ENCODE measurements around the gene DHX8. TPM values are rescaled to one million over a fixed set of nuclear protein-coding genes. Genes with fewer than 3 reads are reported as not detected.
A peak's percentile ranks its signal among the peaks of the same experiment; 100 is the strongest.

DHX8 gene
- total and polyA plus RNA-seq, 2 of the 4 experiments (the other 2 are of a cell fraction): 21.8 to 50.0 TPM

GRCh38 chr17:43468691-43469139 lies 15.1 kb upstream of the DHX8 start:
- no peak overlapping the region for H4K5ac ChIP-seq (ENCODE audit: low read depth, low read length)
- no peaks in the 10 kb centered on the region for H3K36me3 ChIP-seq (ENCODE audit: control insufficient read depth, insufficient read depth, low read length)
- peak overlapping the region; percentile 57 for H3K4ac ChIP-seq (ENCODE audit: low read depth, low read length)
- dilution Hi-C loops (cut with HindIII; ENCODE audit: low sequenced_read_pairs, unreplicated experiment) (no loop called here), in situ Hi-C loops (cut with MboI; ENCODE audit: low sequenced_read_pairs) (no loop called here), intact Hi-C loops (cut with micrococcal nuclease) (loop anchor here (1.0 to 5.0 kb wide), 3 partner anchors 51 to 74 kb away; no protein-coding TSS in a partner anchor)
- no peaks in the 10 kb centered on the region for H4K20me1 ChIP-seq (ENCODE audit: insufficient read depth, low read length)
- H3K79me1 ChIP-seq (ENCODE audit: low read depth in 1 of 2, low read length in 2 of 2): no peaks in the 10 kb centered on the region
- H2BK15ac ChIP-seq (ENCODE audit: low read depth, low read length): 0 out of 3 replicates have a peak overlapping the region, but pooled peaks have one; percentile 10
- no peak overlapping the region for H3K9ac ChIP-seq (ENCODE audit: low read depth, low read length)
- H2BK5ac ChIP-seq (ENCODE audit: low read depth, low read length, poor library complexity, severe bottlenecking): peak overlapping the region; percentile 57
- H3K27ac ChIP-seq (ENCODE audit: insufficient read depth, low read length): no peak overlapping the region
- H4K91ac ChIP-seq (ENCODE audit: insufficient read depth, low read depth, low read length): no peak overlapping the region
- no peak overlapping the region; the same call in 1 of the 2 replicates for H3K4me2 ChIP-seq (ENCODE audit: low read depth, low read length)
- BruUV-seq (replicated peaks): no TSS peak
- 80% methylated on average over 1 of the region's 4 CpGs; no CpG with 5 or more reads in 1 of the 2 experiments for WGBS, 2 experiments (ENCODE audit: extremely low coverage in 2 of 2, insufficient read length in 1 of 2)
- peak; percentile 67 for ATAC-seq (ENCODE audit: low read depth)
- CTCF ChIA-PET: interaction anchor here (2.7 kb wide), 1 partner anchor 15 kb away, joined by 24 read pairs; the partner anchor contains the start of gene DHX8
- H3K23ac ChIP-seq (ENCODE audit: low read depth, low read length): no peak overlapping the region
- peak overlapping the region; percentile 15; the same call in 1 of the 2 replicates for H3K18ac ChIP-seq (ENCODE audit: low read depth, low read length)
- no peaks in the 10 kb centered on the region for H3K9me3 ChIP-seq (ENCODE audit: control insufficient read depth, insufficient read depth, low read length)
- POLR2A ChIA-PET (ENCODE audit: unreplicated experiment): interaction anchor here (1.3 to 1.5 kb wide), 2 partner anchors 68 to 108 kb away, joined by 4 to 6 read pairs; no protein-coding TSS in a partner anchor
- H2AK9ac ChIP-seq (replicated peaks; ENCODE audit: low read depth, low read length, poor library complexity): peak overlapping the region; percentile 59
- H3K14ac ChIP-seq (replicated peaks; ENCODE audit: low read depth, low read length): peak overlapping the region; percentile 43
- H3K27me3 ChIP-seq (ENCODE audit: control insufficient read depth, insufficient read depth, low read length): no peaks in the 10 kb centered on the region
- TF ChIP-seq CHD1 (IDR thresholded peaks at IDR 0.05; ENCODE audit: low read depth, low read length) (no peak), RFX5 (IDR thresholded peaks at IDR 0.05; ENCODE audit: low read depth, low read length) (no peak), NFE2L2 (IDR thresholded peaks at IDR 0.05; ENCODE audit: low read depth, low read length) (peak; percentile 36; the same call in 1 of the 2 replicates), FOS (IDR thresholded peaks at IDR 0.05; ENCODE audit: low read depth, low read length) (peak; percentile 65; the same call in 1 of the 2 replicates), CEBPB (IDR thresholded peaks at IDR 0.05; ENCODE audit: low read depth, low read length) (no peak)
- peak overlapping the region; percentile 84; the same call in 1 of the 2 replicates for H2AK5ac ChIP-seq (ENCODE audit: low read depth, low read length)
- DNase-seq: peak; percentile 70
- peaks cover 11% of the 10 kb centered on the region for H3K4me1 ChIP-seq (ENCODE audit: control insufficient read depth, insufficient read depth, low read length)
- H2AFZ ChIP-seq (replicated peaks; ENCODE audit: low read length, poor library complexity): peak overlapping the region; percentile 11
- H2BK120ac ChIP-seq (ENCODE audit: low read depth, low read length): peak overlapping the region; percentile 15; the same call in 1 of the 2 replicates
- H3K9me1 ChIP-seq (ENCODE audit: insufficient read depth, low read length): peaks cover 11% of the 10 kb centered on the region
- peak overlapping the region in 1 of 2 experiments; percentile 32; a peak in 2 of 4 replicates for H4K8ac ChIP-seq (ENCODE audit: low read depth in 2 of 2, low read length in 2 of 2)
- no peak overlapping the region for H3K4me3 ChIP-seq (ENCODE audit: insufficient read depth, low read depth, low read length)
- peak overlapping the region; percentile 27; the same call in 1 of the 2 replicates for H2BK20ac ChIP-seq (ENCODE audit: low read depth, low read length)
- no peak overlapping the region; the same call in 1 of the 2 replicates for H3K56ac ChIP-seq (ENCODE audit: extremely low read depth, insufficient read depth, low read length)
